Measurements from ENCODE around the gene MRPL34. TPM values are rescaled to one million over a fixed set of nuclear protein-coding genes. Genes with fewer than 3 reads are reported as not detected.
A peak's percentile ranks its signal among the peaks of the same experiment; 100 is the strongest.

The MRPL34 gene
- total and polyA plus RNA-seq, 9 of the 15 experiments (the other 6 are each of a cell fraction or from before 2014, with no cell fraction given): 11.5 to 256 (median 72.5) TPM

- TF ChIP-seq E2F8 (IDR thresholded peaks at IDR 0.05; ENCODE audit: low read depth, partially characterized antibody) (no peak), HDGF (IDR thresholded peaks at IDR 0.05) (peak; percentile 71; the same call in 1 of the 2 replicates), ZNF75A (CRISPR knock-in tag; IDR thresholded peaks at IDR 0.05) (no peak), ZFP91 (CRISPR knock-in tag; IDR thresholded peaks at IDR 0.05) (no peak), E2F4 (CRISPR knock-in tag; IDR thresholded peaks at IDR 0.05; ENCODE audit: low read depth) (no peak), MXD1 (CRISPR knock-in tag; IDR thresholded peaks at IDR 0.05; ENCODE audit: borderline replicate concordance, poor library complexity, severe bottlenecking) (no peak), CCNT2 (IDR thresholded peaks at IDR 0.05; ENCODE audit: borderline replicate concordance, extremely low read depth, insufficient read length, low read depth, low read length) (peak; percentile 43), TCF7 (IDR thresholded peaks at IDR 0.05; ENCODE audit: borderline replicate concordance) (no peak), DLX4 (CRISPR knock-in tag; IDR thresholded peaks at IDR 0.05) (no peak), PCBP2 (IDR thresholded peaks at IDR 0.05; ENCODE audit: low read depth, low read length, poor library complexity, severe bottlenecking) (no peak), ZNF23 (CRISPR knock-in tag; IDR thresholded peaks at IDR 0.05) (no peak), ZNF696 (CRISPR knock-in tag; conservative IDR thresholded peaks at IDR 0.05) (no peak), SMARCC2 (IDR thresholded peaks at IDR 0.05; ENCODE audit: low read depth) (no peak), ATF2 (CRISPR knock-in tag; IDR thresholded peaks at IDR 0.05) (no peak), FOXJ3 (CRISPR knock-in tag; IDR thresholded peaks at IDR 0.05) (no peak), ZKSCAN8 (CRISPR knock-in tag; IDR thresholded peaks at IDR 0.05) (peak; percentile 100)
Observed at GRCh38 chr19:17292301-17293074, 13.2 kb upstream of the MRPL34 start (continued).

Data from K562 (cell line).